Heart left ventricle (tissue), 16 donors: ENCODE measurements around the gene TRIM22. TPM values are rescaled to one million over a fixed set of nuclear protein-coding genes. Genes with fewer than 3 reads are reported as not detected.

ENCODE experiments used
- ATAC-seq, 4 donors: fragments of 200-7000 bp; cut with Tn5 transposase; one replicate each; pipeline ENCODE4 v1.9.1; 2020 to 2022; ENCODE audit warnings: moderate library complexity in 4 of 4, mild to moderate bottlenecking in 3 of 4, moderate number of reproducible peaks in 1 of 4
- DNase-seq, 5 donors: peaks; one replicate each; pipeline ENCODE4 v3.0.0-alpha.2; 2020
- H3K27ac ChIP-seq, 12 donors: fragments of 200-600 bp; sonication (generic) in 4 of 12; one replicate each; pipeline versions ENCODE4 v1.5.0 to v1.8.0; 2016 to 2022; ENCODE audit warnings: mild to moderate bottlenecking in 2 of 12
- H3K27me3 ChIP-seq, 9 donors: fragments of 200-600 bp; sonication (generic) in 2 of 9; one replicate each; pipeline versions ENCODE4 v1.5.1 to v1.8.0; 2016 to 2022; ENCODE audit warnings: mild to moderate bottlenecking in 3 of 9
- H3K36me3 ChIP-seq, 9 donors: fragments of 200-600 bp; sonication (generic) in 2 of 9; one replicate each; pipeline versions ENCODE4 v1.5.0 to v1.8.0; 2018 to 2022; ENCODE audit warnings: mild to moderate bottlenecking in 2 of 9
- H3K4me1 ChIP-seq, 12 donors: fragments of 200-600 bp; sonication (generic) in 4 of 12; one replicate each; pipeline versions ENCODE4 v1.5.0 to v1.8.0; 2016 to 2022; ENCODE audit warnings: mild to moderate bottlenecking in 3 of 12
- H3K4me3 ChIP-seq, 12 donors: fragments of 200-600 bp; sonication (generic) in 4 of 12; one replicate each; pipeline versions ENCODE4 v1.5.0 to v1.8.0; 2017 to 2022; ENCODE audit warnings: mild to moderate bottlenecking in 9 of 12, moderate library complexity in 4 of 12
- H3K9me3 ChIP-seq, 12 donors: fragments of 200-600 bp; sonication (generic) in 4 of 12; one replicate each; pipeline versions ENCODE4 v1.5.0 to v1.8.0; 2016 to 2022; ENCODE audit warnings: mild to moderate bottlenecking in 1 of 12
- POLR2A ChIP-seq, 2 donors: fragments of 450-650 bp; IDR thresholded peaks; one replicate each; pipeline ENCODE4 v1.6.1; 2017; ENCODE audit warnings: antibody characterized with exemption in 2 of 2, mild to moderate bottlenecking in 2 of 2, moderate library complexity in 2 of 2
- WGBS, 4 donors: extraction: QIAGEN DNeasy Blood & Tissue Kit in 2 of 4; methylation state at CpG; one replicate each; pipeline versions ENCODE4 v1.1.5 to v1.1.7; 2013 to 2018; 5-methylcytosine and 5-hydroxymethylcytosine counted together
- intact Hi-C, 10 donors: fragments of 100-400 bp; cut with DNase I; formaldehyde crosslinking; loops; one replicate each; pipeline versions ENCODE4 v1.11.1 to v1.14.2; 2022
- long read RNA-seq, 3 donors: library from polyadenylated mRNA; unstranded; transcript quantifications; one replicate each; pipeline ENCODE4 v2.0.0, GENCODE V29; 2020 to 2021
- polyA plus RNA-seq, 2 donors: library from polyadenylated mRNA; stranded (reverse); fragments of 200-250 nt; gene quantifications; one replicate each; pipeline ENCODE4 v1.2.3, GENCODE V29; 2013
- total RNA-seq, 9 donors: library from RNA; depleted of rRNA in 2 of 9; stranded (reverse); fragments of >200 nt in 2 of 9; fragmentation: NEBNext Ultra II Directional in 3 of 9; extraction: Animal tissue kit (Norgen Biotek cat#: 25700) in 3 of 9; gene quantifications; one replicate each; pipeline versions ENCODE4 v1.1.0 to v1.2.4, GENCODE V29; 2016 to 2023
- TF ChIP-seq, protein P1 (sequence below), 12 donors: fragments of 200-600 bp; sonication (generic) in 4 of 12; IDR thresholded peaks; one replicate each; pipeline versions ENCODE4 v1.5.0 to v1.8.0; 2018 to 2022; ENCODE audit warnings: antibody characterized with exemption in 12 of 12, mild to moderate bottlenecking in 5 of 12
- donor health status: ischemic (EF 13 %, LVEDD 7.1; RV severe dilation, severe dysfunction).
- donor health status: healthy with polysubstance abuse.
- donor health status: DM: no; HTN: yes; CAD: no.
- donor health status: DM: no; HTN: no; CAD: no.
- donor health status: ischemic (EF 25% LVEDD 6.9; RV normal size, moderate dysfunction).
- donor health status: ischemic (EF 25% LVEDD 5.7; RV mildly dilated, moderate dysfunction).
- donor health status: healthy.
- donor health status: DM: yes; HTN: yes; CAD: no.
- donor health status: ischemic (EF 35%, LVEDD 5.7; RV mildly dilated, moderate dysfunction).
- donor health status: nonischemic (EF 11% LVEDD 7.7; RV severe dilation, severe dysfunction).
- donor health status: DM: yes; HTN: yes; CAD: no.
- donor health status: PGD.
- donor health status: ischemic (EF 29% LVEDD 5.4; RV normal size, mild dysfunction).
- donor health status: nonischemic (EF 23%, LVEDD 6.1; RV moderate dilation, normal function).

Gene TRIM22, protein sequence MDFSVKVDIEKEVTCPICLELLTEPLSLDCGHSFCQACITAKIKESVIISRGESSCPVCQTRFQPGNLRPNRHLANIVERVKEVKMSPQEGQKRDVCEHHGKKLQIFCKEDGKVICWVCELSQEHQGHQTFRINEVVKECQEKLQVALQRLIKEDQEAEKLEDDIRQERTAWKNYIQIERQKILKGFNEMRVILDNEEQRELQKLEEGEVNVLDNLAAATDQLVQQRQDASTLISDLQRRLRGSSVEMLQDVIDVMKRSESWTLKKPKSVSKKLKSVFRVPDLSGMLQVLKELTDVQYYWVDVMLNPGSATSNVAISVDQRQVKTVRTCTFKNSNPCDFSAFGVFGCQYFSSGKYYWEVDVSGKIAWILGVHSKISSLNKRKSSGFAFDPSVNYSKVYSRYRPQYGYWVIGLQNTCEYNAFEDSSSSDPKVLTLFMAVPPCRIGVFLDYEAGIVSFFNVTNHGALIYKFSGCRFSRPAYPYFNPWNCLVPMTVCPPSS
- total RNA-seq (10 to 100 TPM in 8 of 9 donors, 1 to 10 TPM in 1; 9.4 to 83.0 (median 17.0) TPM), polyA plus RNA-seq (1 to 10 TPM; 9.2 to 10.0 TPM)
- long read RNA-seq, donor 1, transcript TRIM22-201 (8 exons, 2,989 nt): major isoform, 6 of 10 reads
- long read RNA-seq, donor 1, partial matches to known transcripts: 0 of 10 reads
- long read RNA-seq, donor 1, other reads (novel, unspliced or antisense): 4 of 10 reads
- long read RNA-seq, donor 2, transcript TRIM22-201 (8 exons, 2,989 nt): major isoform, 37 of 50 reads
- long read RNA-seq, donor 2, partial matches to known transcripts: 0 of 50 reads
- long read RNA-seq, donor 2, other reads (novel, unspliced or antisense): 13 of 50 reads
- long read RNA-seq, donor 3, partial matches to known transcripts: 0 of 5 reads
- long read RNA-seq, donor 3, other reads (novel, unspliced or antisense): 2 of 5 reads

DNA sequence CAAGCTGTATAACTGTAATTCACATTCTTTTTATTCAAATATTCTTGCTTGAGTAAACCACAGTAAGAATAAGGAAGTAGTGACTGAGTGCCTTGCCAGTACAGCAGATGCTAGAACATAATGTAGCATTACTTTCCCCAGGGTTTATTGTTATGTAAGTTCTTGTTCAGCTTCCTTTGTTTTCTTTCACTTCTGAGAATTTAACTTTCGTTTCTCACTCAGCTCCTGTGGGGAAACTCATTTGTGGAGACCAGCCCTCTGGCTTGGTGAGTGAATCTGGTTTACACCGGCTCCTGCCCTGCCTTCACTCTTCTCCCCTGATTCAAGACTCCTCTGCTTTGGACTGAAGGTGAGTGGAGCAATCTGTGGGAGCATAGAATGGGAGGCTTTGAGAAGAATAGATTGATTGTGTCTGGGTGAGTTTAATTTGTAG is at the start of gene TRIM22:
TRIM22 (plus strand) TSS at position 240 of the 433 bp plus-strand sequence. CDS start 6,443 bp downstream, outside the sequence.
- Histone ChIP-seq H3K36me3 (peaks cover 0 to 14% (median 0%) of the 10 kb centered on the region in 9 donors), H3K9me3 (no peaks in the 10 kb centered on the region), H3K4me3 (peak within 1 kb of the TSS; percentile 11 to 77 (median 58)), H3K27me3 (no peaks in the 10 kb centered on the region), H3K4me1 (peaks cover 0 to 44% (median 15%) of the 10 kb centered on the region in 12 donors), H3K27ac (peak within 1 kb of the TSS; percentile 77 to 99 (median 88))
- 26 to 44% (median 39%) methylated on average over 2 of the region's 2 CpGs for WGBS, 4 donors
- DNase-seq (peak in 4 of 5 donors; percentile 32 to 46 (median 39)), ATAC-seq (peak; percentile 63 to 73 (median 68))
- peak in 1 of 2 donors; percentile 18 for TF ChIP-seq POLR2A (IDR thresholded peaks at IDR 0.05)
- TF ChIP-seq, protein P1, sequence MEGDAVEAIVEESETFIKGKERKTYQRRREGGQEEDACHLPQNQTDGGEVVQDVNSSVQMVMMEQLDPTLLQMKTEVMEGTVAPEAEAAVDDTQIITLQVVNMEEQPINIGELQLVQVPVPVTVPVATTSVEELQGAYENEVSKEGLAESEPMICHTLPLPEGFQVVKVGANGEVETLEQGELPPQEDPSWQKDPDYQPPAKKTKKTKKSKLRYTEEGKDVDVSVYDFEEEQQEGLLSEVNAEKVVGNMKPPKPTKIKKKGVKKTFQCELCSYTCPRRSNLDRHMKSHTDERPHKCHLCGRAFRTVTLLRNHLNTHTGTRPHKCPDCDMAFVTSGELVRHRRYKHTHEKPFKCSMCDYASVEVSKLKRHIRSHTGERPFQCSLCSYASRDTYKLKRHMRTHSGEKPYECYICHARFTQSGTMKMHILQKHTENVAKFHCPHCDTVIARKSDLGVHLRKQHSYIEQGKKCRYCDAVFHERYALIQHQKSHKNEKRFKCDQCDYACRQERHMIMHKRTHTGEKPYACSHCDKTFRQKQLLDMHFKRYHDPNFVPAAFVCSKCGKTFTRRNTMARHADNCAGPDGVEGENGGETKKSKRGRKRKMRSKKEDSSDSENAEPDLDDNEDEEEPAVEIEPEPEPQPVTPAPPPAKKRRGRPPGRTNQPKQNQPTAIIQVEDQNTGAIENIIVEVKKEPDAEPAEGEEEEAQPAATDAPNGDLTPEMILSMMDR (IDR thresholded peaks at IDR 0.05): no peak
- intact Hi-C loops: loop anchor here in 4 of 10 donors (5.0 to 10.0 kb wide), 3 partner anchors 62 to 67 kb away; partner anchors contain the start of gene TRIM34 (in 3 of the 4)

DNA sequence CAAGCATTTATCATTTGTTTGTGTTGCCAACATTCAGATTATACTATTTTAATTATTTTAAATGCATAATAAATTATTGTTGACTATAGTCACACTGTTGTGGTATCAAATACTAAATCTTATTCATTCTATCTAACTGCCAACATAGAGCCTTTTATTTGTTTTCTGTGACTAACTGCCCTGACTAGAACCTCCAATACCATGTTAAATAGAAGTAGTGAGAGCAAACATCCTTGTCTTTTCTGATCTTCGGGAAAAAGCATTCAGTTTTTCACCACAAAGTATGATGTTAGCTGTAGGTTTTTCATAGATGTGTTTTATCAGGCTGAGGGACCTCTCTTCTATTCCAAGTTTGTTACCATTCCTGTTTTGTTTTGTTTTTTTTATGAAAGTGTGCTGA is 49.6 kb upstream of the TRIM22 start:
- peaks cover 0 to 92% (median 51%) of the 10 kb centered on the region in 9 donors for H3K36me3 ChIP-seq

DNA sequence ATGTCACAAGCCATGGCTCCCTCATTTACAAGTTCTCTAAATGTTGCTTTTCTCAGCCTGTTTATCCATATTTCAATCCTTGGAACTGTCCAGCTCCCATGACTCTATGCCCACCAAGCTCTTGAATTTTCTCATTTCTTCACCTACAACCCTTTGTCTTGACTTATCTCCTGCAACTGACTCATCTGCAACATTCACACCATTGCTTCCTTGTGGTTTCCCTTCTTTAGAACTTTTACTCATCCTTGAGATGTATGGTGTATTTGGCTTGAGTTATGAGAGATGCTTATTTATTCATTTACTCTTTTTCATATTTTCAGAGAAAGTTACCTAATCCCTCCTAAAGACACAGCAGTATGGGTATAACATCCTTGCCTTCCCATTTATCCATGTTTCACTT is 46.0 kb upstream of the TRIM22 start:
- TF ChIP-seq, protein P1 (IDR thresholded peaks at IDR 0.05): no peak
- no peak for TF ChIP-seq POLR2A (IDR thresholded peaks at IDR 0.05)
- ATAC-seq (no peak), DNase-seq (no peak)
- Histone ChIP-seq H3K36me3 (peaks cover 0 to 58% (median 38%) of the 10 kb centered on the region in 9 donors), H3K27me3 (no peaks in the 10 kb centered on the region), H3K27ac (no peak overlapping the region), H3K4me1 (no peaks in the 10 kb centered on the region), H3K4me3 (no peak overlapping the region), H3K9me3 (peaks cover 0 to 10% (median 0%) of the 10 kb centered on the region in 12 donors)
- intact Hi-C loops: no loop called here

More for the DNA sequence above, 49.6 kb upstream of the TRIM22 start:
- Histone ChIP-seq H3K4me1 (no peaks in the 10 kb centered on the region), H3K27me3 (no peaks in the 10 kb centered on the region), H3K4me3 (no peak overlapping the region), H3K9me3 (peaks cover 0 to 10% (median 0%) of the 10 kb centered on the region in 12 donors), H3K27ac (no peak overlapping the region)
- intact Hi-C loops: no loop called here
- TF ChIP-seq POLR2A (IDR thresholded peaks at IDR 0.05): no peak
- TF ChIP-seq, protein P1 (IDR thresholded peaks at IDR 0.05): no peak
- no peak for ATAC-seq
- WGBS, 4 donors: 91 to 97% (median 96%) methylated on average over 1 of the region's 1 CpG
- DNase-seq: no peak
